Measurements from ENCODE around the gene TRIM8. TPM values are rescaled to one million over a fixed set of nuclear protein-coding genes. Genes with fewer than 3 reads are reported as not detected.

The TRIM8 gene
- total RNA-seq, 1 experiment from 2014 or later = 37.0 TPM

DNA sequence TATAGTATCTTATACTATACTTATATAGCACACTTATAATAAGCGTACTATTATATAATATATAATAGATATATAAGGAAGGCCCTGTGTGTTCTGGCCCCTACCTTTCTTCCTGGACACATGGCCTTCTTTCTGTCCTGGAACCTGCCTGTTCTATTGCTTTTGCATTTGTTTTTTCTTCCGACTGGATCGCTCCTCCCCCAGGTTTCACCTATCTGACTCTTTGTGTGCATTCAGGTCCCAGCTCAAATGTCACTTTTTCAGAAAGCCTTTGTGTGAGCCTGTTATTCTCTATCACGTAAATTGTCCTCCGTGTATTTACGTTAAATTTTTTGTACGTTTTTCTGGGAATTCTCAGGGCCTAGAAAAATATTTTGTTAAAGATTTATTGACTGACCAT lies 2.9 kb upstream of the TRIM8 start:
- Histone ChIP-seq H2BK15ac (ENCODE audit: low read depth, low read length) (no peak overlapping the region), H3K27ac (ENCODE audit: insufficient read length, low read depth, low read length) (no peak overlapping the region), H3K79me2 (ENCODE audit: insufficient read depth, low read length) (no peaks in the 10 kb centered on the region; the same call in 1 of the 2 replicates), H3K18ac (ENCODE audit: insufficient read length, low read depth, low read length) (no peak overlapping the region), H4K91ac (ENCODE audit: insufficient read length, low read depth, low read length) (no peak overlapping the region), H4K5ac (ENCODE audit: insufficient read length, low read depth, low read length) (no peak overlapping the region), H3K23me2 (ENCODE audit: insufficient read length, low read depth, low read length, poor library complexity, severe bottlenecking) (peaks cover 26% of the 10 kb centered on the region), H3K27me3 (ENCODE audit: insufficient read depth, low read length) (no peaks in the 10 kb centered on the region), H3K79me1 (ENCODE audit: insufficient read depth, low read depth, low read length, poor library complexity, severe bottlenecking) (no peaks in the 10 kb centered on the region), H3T11ph (ENCODE audit: low read length) (no peak overlapping the region), H2AFZ (ENCODE audit: low read length) (no peak overlapping the region), H2BK20ac (ENCODE audit: low read depth, low read length, poor library complexity, severe bottlenecking) (no peak overlapping the region), H3K56ac (ENCODE audit: insufficient read length, low read depth, low read length) (no peak overlapping the region), H3K9ac (ENCODE audit: extremely low read depth, insufficient read length, low read length) (no peak overlapping the region), H2BK5ac (ENCODE audit: insufficient read length, low read length) (no peak overlapping the region), H2BK12ac (ENCODE audit: insufficient read length, low read depth, low read length) (no peak overlapping the region), H3K4me1 (ENCODE audit: insufficient read depth, low read length) (no peaks in the 10 kb centered on the region), H4K20me1 (ENCODE audit: control insufficient read depth, insufficient read depth, insufficient read length) (peaks cover 3% of the 10 kb centered on the region), H3K14ac (ENCODE audit: insufficient read depth, low read length) (no peak overlapping the region), H2BK120ac (ENCODE audit: low read depth, low read length, poor library complexity, severe bottlenecking) (no peak overlapping the region), H3K9me3 (ENCODE audit: control insufficient read depth, low read depth, low read length) (no peaks in the 10 kb centered on the region), H3K4ac (ENCODE audit: low read depth, low read length) (no peak overlapping the region), H3K23ac (ENCODE audit: insufficient read length, low read depth, low read length) (no peak overlapping the region), H2AK5ac (ENCODE audit: insufficient read length, low read length) (no peak overlapping the region), H3K4me2 (ENCODE audit: insufficient read depth, insufficient read length, low read length) (peak overlapping the region; percentile 81), H4K8ac (replicated peaks; ENCODE audit: insufficient read length, low read depth, low read length) (no peak overlapping the region)
- Mint-ChIP-seq H3K4me1 (peaks cover 14 to 16% of the 10 kb centered on the region in 2 experiments), H3K27ac (peak overlapping the region; percentile 91 to 97 (median 95); a peak in 4 of 7 replicates), H3K9me3 (peaks cover 0 to 2% of the 10 kb centered on the region in 2 experiments; a peak in 2 of 5 replicates), H3K27me3 (ENCODE audit: low read depth) (peaks cover 4% of the 10 kb centered on the region; the same call in 1 of the 2 replicates), H3K4me3 (peak overlapping the region; percentile 73 to 87), H3K36me3 (ENCODE audit: insufficient read depth in 1 of 3, low read depth in 3 of 3) (peaks cover 0 to 4% (median 0%) of the 10 kb centered on the region in 3 experiments; a peak in 1 of 7 replicates)
- TF ChIP-seq, protein P1, sequence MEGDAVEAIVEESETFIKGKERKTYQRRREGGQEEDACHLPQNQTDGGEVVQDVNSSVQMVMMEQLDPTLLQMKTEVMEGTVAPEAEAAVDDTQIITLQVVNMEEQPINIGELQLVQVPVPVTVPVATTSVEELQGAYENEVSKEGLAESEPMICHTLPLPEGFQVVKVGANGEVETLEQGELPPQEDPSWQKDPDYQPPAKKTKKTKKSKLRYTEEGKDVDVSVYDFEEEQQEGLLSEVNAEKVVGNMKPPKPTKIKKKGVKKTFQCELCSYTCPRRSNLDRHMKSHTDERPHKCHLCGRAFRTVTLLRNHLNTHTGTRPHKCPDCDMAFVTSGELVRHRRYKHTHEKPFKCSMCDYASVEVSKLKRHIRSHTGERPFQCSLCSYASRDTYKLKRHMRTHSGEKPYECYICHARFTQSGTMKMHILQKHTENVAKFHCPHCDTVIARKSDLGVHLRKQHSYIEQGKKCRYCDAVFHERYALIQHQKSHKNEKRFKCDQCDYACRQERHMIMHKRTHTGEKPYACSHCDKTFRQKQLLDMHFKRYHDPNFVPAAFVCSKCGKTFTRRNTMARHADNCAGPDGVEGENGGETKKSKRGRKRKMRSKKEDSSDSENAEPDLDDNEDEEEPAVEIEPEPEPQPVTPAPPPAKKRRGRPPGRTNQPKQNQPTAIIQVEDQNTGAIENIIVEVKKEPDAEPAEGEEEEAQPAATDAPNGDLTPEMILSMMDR (conservative IDR thresholded peaks at IDR 0.05) = no peak
- WGBS (ENCODE audit: extremely low coverage, insufficient read length, low lambda C conversion rate) = no CpG with 5 or more reads among the region's 7 CpGs
- DNase-seq = no peak

Data from H9 (cell line).